Nephron progenitor cell (in vitro differentiated cells): ENCODE data around the gene NALCN.

Source experiments
- DNase-seq: peaks from one replicate; pipeline ENCODE4 v3.0.0; 2021
- H3K27ac Mint-ChIP-seq: 2 replicates; pipeline ENCODE4 v1.8.0; 2021; ENCODE audit warnings: mild to moderate bottlenecking, moderate library complexity, mixed read lengths
- H3K27me3 Mint-ChIP-seq: 2 replicates; pipeline ENCODE4 v1.8.0; 2021; ENCODE audit warnings: mild to moderate bottlenecking, low read depth, mixed read lengths; ENCODE audit not compliant: poor library complexity
- H3K36me3 Mint-ChIP-seq: 2 replicates; pipeline ENCODE4 v1.8.0; 2021; ENCODE audit warnings: low read depth, mixed read lengths
- H3K4me1 Mint-ChIP-seq: 2 replicates; pipeline ENCODE4 v1.8.0; 2021; ENCODE audit warnings: mixed read lengths
- H3K4me3 Mint-ChIP-seq: 2 replicates; pipeline ENCODE4 v1.8.0; 2021; ENCODE audit warnings: mild to moderate bottlenecking, moderate library complexity, mixed read lengths
- H3K9me3 Mint-ChIP-seq: 2 replicates; pipeline ENCODE4 v1.8.0; 2021; ENCODE audit warnings: mild to moderate bottlenecking, moderate library complexity, mixed read lengths
- TF ChIP-seq, protein P1 (sequence below): fragments of 200-600 bp; sonication (generic); IDR thresholded peaks from 2 replicates; pipeline ENCODE4 v1.5.0; 2021; ENCODE audit warnings: antibody characterized with exemption

NALCN gene

DNA sequence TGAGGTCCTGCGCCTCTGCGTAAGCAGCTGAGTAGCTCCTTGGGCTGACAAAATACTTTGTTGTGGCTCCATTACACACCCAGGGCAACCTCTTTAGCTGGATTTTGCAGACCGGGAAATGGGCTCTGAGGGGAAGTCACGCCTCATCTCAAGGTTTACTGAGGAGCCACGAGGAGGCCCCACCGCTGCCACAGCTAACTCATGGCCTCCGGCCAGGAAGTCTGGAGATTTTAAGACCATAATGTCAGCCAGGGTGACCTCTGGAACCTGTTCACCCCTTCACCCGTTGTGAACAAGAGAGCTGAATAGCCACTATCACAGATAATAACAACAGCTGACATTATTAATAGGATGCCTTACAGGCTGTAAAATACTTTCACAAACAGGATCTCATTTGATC is 390.4 kb downstream of the NALCN start:
- no peak overlapping the region for H3K27ac Mint-ChIP-seq
- H3K27me3 Mint-ChIP-seq, result peaks cover 3% of the 10 kb centered on the region
- no peak overlapping the region for H3K4me3 Mint-ChIP-seq
- H3K36me3 Mint-ChIP-seq, result no peaks in the 10 kb centered on the region
- DNase-seq, result no peak
- peaks cover 11% of the 10 kb centered on the region for H3K4me1 Mint-ChIP-seq
- TF ChIP-seq, protein P1, sequence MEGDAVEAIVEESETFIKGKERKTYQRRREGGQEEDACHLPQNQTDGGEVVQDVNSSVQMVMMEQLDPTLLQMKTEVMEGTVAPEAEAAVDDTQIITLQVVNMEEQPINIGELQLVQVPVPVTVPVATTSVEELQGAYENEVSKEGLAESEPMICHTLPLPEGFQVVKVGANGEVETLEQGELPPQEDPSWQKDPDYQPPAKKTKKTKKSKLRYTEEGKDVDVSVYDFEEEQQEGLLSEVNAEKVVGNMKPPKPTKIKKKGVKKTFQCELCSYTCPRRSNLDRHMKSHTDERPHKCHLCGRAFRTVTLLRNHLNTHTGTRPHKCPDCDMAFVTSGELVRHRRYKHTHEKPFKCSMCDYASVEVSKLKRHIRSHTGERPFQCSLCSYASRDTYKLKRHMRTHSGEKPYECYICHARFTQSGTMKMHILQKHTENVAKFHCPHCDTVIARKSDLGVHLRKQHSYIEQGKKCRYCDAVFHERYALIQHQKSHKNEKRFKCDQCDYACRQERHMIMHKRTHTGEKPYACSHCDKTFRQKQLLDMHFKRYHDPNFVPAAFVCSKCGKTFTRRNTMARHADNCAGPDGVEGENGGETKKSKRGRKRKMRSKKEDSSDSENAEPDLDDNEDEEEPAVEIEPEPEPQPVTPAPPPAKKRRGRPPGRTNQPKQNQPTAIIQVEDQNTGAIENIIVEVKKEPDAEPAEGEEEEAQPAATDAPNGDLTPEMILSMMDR, result no peak
- H3K9me3 Mint-ChIP-seq, result no peaks in the 10 kb centered on the region

- Mint-ChIP-seq H3K27me3 (peaks cover 3% of the 10 kb centered on the region), H3K27ac (no peak overlapping the region), H3K9me3 (no peaks in the 10 kb centered on the region), H3K4me1 (peaks cover 11% of the 10 kb centered on the region), H3K4me3 (no peak overlapping the region), H3K36me3 (no peaks in the 10 kb centered on the region)
- TF ChIP-seq, protein P1, result no peak
- no peak for DNase-seq
Observed at GRCh38 chr13:101025519-101025918, 390.8 kb downstream of the NALCN start.

DNA sequence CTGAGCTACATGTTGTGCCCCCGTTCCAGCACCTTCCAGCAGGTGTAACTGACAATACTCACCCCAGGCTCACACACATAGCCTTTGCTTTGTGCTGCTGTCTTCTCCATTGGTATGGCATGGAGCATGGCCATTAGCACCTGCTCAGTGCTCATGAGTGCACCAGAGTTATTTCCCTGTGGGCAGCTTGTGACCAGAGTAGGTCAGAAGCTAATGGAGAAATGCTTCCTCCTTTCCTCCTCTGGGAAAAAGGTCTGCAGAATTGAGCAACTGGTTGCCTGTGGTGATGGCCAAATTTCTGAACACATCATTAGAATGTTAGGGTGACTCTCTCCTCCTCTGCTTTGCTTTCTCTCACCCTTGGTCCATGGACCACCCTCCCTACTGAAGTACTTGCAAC is 397.2 kb downstream of the NALCN start:
- DNase-seq, result no peak

DNA sequence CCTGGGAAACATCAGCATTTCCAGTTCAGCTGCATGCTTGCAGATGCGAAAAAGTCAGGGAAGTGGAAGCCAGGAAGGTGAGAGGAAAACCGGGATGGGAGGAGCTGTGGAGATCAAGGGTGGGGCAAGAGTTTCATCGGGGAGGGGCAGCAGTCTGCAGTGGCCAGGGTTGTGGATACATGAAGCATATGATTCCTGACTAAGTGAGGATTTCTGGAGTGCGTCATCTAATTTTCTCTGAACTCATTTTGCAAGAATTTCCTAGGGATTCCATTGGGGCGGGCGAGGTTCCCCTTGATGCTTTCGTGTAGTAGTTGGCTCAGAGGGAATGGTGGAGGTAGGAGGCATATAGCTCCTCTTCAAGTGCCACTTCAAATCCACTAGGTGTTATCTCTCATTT is 397.6 kb downstream of the NALCN start:
- no peaks in the 10 kb centered on the region for H3K9me3 Mint-ChIP-seq
- TF ChIP-seq, protein P1, result no peak
- no peaks in the 10 kb centered on the region for H3K36me3 Mint-ChIP-seq
- no peak overlapping the region for H3K27ac Mint-ChIP-seq
- H3K4me3 Mint-ChIP-seq, result no peak overlapping the region
- DNase-seq, result no peak
- no peaks in the 10 kb centered on the region for H3K4me1 Mint-ChIP-seq
- H3K27me3 Mint-ChIP-seq, result peaks cover 13% of the 10 kb centered on the region

More for the DNA sequence above, 397.2 kb downstream of the NALCN start:
- no peak overlapping the region for H3K27ac Mint-ChIP-seq
- TF ChIP-seq, protein P1, result no peak
- no peaks in the 10 kb centered on the region for H3K36me3 Mint-ChIP-seq
- H3K9me3 Mint-ChIP-seq, result no peaks in the 10 kb centered on the region
- H3K4me1 Mint-ChIP-seq, result no peaks in the 10 kb centered on the region
- no peak overlapping the region for H3K4me3 Mint-ChIP-seq
- peaks cover 13% of the 10 kb centered on the region for H3K27me3 Mint-ChIP-seq

DNA sequence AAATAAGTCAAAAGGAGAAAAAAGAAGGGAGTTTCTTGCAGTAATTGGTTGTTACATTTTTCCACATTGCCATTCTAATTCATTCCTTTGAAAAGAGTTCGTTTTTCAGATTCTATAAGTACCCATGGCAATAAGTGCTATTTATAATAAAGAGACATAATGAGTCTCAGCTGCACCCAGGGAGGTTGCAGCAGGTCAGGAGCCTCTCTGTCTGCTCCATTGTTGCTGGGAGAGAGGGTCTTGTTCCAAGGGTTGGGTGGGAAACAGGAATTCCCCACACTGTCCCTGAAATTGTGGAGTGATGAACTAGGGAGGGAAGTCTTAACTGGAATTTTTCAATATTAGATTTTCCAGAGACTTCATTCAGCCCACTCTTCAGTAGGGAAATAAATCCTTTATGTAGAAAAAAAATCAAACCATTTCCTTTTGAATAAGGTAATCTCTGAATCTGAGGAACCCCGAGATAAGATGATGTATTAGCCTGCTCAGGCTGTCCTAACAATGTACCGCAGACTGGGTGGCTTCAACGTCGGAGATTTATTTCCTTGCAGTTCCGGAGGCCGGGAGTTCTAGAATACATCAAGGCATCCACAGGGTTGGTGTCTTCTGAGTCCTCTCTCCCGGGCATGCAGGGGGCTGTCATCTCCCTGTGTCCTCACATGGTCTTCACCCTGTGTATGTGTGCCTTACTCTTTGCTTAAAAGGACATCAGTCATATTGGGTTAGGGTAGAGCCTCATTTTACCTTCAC is 399.0 kb downstream of the NALCN start:
- no peak for DNase-seq
- H3K4me1 Mint-ChIP-seq, result no peaks in the 10 kb centered on the region
- H3K4me3 Mint-ChIP-seq, result no peak overlapping the region
- H3K36me3 Mint-ChIP-seq, result no peaks in the 10 kb centered on the region
- no peak overlapping the region for H3K27ac Mint-ChIP-seq
- H3K9me3 Mint-ChIP-seq, result no peaks in the 10 kb centered on the region
- TF ChIP-seq, protein P1, result no peak
- peaks cover 17% of the 10 kb centered on the region for H3K27me3 Mint-ChIP-seq

DNA sequence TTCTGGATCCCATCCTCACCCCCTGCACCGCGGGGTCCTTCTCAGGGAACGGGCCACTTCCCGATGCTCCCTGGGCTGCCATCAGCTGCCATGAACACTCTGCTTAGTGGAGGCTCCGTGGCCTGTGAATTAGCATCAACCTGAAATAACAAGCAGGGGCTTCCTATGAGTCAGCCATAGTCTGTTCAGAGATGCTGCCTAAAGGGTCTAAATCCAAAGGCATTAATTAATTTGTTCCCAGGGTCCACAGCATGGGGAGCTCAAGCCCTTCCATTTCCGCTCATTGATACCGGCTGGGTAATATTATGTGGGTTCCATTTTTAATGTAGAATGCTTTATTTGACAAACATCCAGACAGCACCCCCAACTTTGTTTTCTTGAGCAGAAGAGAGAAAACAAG is 399.8 kb downstream of the NALCN start:
- TF ChIP-seq, protein P1, result no peak
- Mint-ChIP-seq H3K27ac (no peak overlapping the region), H3K9me3 (no peaks in the 10 kb centered on the region), H3K36me3 (no peaks in the 10 kb centered on the region), H3K27me3 (peaks cover 17% of the 10 kb centered on the region), H3K4me3 (no peak overlapping the region), H3K4me1 (no peaks in the 10 kb centered on the region)
- DNase-seq, result no peak
